Breast epithelium (tissue), 4 donors: ENCODE measurements around the gene ABHD2. TPM values are rescaled to one million over a fixed set of nuclear protein-coding genes. Genes with fewer than 3 reads are reported as not detected.
"Not testable (repeated sequence)": the region's sequence is repeated elsewhere in the genome, so short reads cannot be mapped to it uniquely, and the experiment has no call there.

Source experiments
- DNase-seq, 2 donors: peaks; one replicate each; pipeline ENCODE4 v3.0.0-alpha.2; 2019; ENCODE audit warnings: low spot score in 2 of 2
- H3K27ac ChIP-seq, 2 donors: fragments of 200-600 bp; sonication (generic) in 1 of 2; one replicate each; pipeline ENCODE4 v1.5.1; 2016 to 2019; ENCODE audit warnings: mild to moderate bottlenecking in 1 of 2
- H3K27me3 ChIP-seq, 2 donors: fragments of 200-600 bp; sonication (generic) in 1 of 2; one replicate each; pipeline versions ENCODE4 v1.5.1 to v1.6.0; 2017 to 2019; ENCODE audit warnings: control low read depth in 1 of 2, mild to moderate bottlenecking in 1 of 2
- H3K36me3 ChIP-seq: fragments of 200-600 bp; one replicate; pipeline ENCODE4 v1.5.1; 2019
- H3K4me1 ChIP-seq, 2 donors: fragments of 200-600 bp; sonication (generic); one replicate each; pipeline ENCODE4 v1.5.1; 2016 to 2019; ENCODE audit warnings: control low read depth in 1 of 2
- H3K4me3 ChIP-seq, 3 donors: fragments of 200-600 bp; sonication (generic); 1 replicate in 2 of 3; 2 replicates in 1 of 3; pipeline ENCODE4 v1.5.1; 2016 to 2019; ENCODE audit warnings: mild to moderate bottlenecking in 3 of 3, moderate library complexity in 2 of 3
- H3K9me3 ChIP-seq, 2 donors: fragments of 200-600 bp; sonication (generic) in 1 of 2; one replicate each; pipeline ENCODE4 v1.5.1; 2016 to 2019; ENCODE audit warnings: control low read depth in 1 of 2
- POLR2A ChIP-seq: fragments of 450-650 bp; IDR thresholded peaks from one replicate; pipeline ENCODE4 v1.6.1; 2016; ENCODE audit warnings: antibody characterized with exemption, mild to moderate bottlenecking, moderate library complexity
- POLR2AphosphoS5 ChIP-seq, 3 donors: sonication (generic); formaldehyde crosslinking; IDR thresholded peaks; one replicate each; pipeline ENCODE4 v1.6.1; 2017; ENCODE audit warnings: antibody characterized with exemption in 3 of 3
- intact Hi-C: fragments of 100-400 bp; cut with DNase I; formaldehyde crosslinking; loops from one replicate; pipeline ENCODE4 v1.15.1; 2023; ENCODE audit warnings: low total_unique reads
- total RNA-seq, 3 donors: library from RNA; depleted of rRNA; stranded (reverse); fragments of >200 nt; gene quantifications; one replicate each; pipeline ENCODE4 v1.1.0, GENCODE V29; 2016
- TF ChIP-seq, protein P1 (sequence below), 3 donors: fragments of 450-650 bp; IDR thresholded peaks; one replicate each; pipeline ENCODE4 v1.5.1; 2016 to 2017; ENCODE audit warnings: antibody characterized with exemption in 3 of 3, mild to moderate bottlenecking in 3 of 3, moderate library complexity in 3 of 3

ABHD2 gene
- total RNA-seq, 3 donors from 2014 or later = 76.7 to 91.2 (median 80.3) TPM

DNA sequence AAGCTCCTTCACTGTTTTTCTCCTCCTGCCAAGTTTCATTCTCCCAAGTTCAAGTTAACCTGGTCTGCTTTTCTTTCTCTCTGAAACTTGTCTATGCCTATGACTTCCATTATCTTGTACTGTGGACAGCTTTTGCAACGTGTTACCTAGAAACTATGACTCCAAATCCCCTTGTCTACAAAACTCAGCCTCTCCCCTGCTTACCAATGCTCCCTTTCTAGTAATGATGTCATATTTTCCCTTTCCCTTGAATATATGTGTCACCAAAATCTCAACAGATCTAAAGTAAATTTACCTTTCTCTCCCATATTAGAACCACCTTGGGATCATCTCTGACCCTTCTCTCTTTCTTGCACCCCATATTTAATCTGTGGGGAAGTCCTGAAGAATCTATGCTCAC lies 10.5 kb upstream of the ABHD2 start:
- Histone ChIP-seq H3K27me3 (no peaks in the 10 kb centered on the region), H3K4me3 (no peak overlapping the region), H3K4me1 (no peaks in the 10 kb centered on the region), H3K9me3 (no peaks in the 10 kb centered on the region), H3K36me3 (no peaks in the 10 kb centered on the region), H3K27ac (no peak overlapping the region)
- TF ChIP-seq, protein P1, sequence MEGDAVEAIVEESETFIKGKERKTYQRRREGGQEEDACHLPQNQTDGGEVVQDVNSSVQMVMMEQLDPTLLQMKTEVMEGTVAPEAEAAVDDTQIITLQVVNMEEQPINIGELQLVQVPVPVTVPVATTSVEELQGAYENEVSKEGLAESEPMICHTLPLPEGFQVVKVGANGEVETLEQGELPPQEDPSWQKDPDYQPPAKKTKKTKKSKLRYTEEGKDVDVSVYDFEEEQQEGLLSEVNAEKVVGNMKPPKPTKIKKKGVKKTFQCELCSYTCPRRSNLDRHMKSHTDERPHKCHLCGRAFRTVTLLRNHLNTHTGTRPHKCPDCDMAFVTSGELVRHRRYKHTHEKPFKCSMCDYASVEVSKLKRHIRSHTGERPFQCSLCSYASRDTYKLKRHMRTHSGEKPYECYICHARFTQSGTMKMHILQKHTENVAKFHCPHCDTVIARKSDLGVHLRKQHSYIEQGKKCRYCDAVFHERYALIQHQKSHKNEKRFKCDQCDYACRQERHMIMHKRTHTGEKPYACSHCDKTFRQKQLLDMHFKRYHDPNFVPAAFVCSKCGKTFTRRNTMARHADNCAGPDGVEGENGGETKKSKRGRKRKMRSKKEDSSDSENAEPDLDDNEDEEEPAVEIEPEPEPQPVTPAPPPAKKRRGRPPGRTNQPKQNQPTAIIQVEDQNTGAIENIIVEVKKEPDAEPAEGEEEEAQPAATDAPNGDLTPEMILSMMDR (IDR thresholded peaks at IDR 0.05) = no peak
- TF ChIP-seq POLR2AphosphoS5 (IDR thresholded peaks at IDR 0.05) = no peak
- no peak for TF ChIP-seq POLR2A
- intact Hi-C loops = no loop called here
- no peak for DNase-seq

DNA sequence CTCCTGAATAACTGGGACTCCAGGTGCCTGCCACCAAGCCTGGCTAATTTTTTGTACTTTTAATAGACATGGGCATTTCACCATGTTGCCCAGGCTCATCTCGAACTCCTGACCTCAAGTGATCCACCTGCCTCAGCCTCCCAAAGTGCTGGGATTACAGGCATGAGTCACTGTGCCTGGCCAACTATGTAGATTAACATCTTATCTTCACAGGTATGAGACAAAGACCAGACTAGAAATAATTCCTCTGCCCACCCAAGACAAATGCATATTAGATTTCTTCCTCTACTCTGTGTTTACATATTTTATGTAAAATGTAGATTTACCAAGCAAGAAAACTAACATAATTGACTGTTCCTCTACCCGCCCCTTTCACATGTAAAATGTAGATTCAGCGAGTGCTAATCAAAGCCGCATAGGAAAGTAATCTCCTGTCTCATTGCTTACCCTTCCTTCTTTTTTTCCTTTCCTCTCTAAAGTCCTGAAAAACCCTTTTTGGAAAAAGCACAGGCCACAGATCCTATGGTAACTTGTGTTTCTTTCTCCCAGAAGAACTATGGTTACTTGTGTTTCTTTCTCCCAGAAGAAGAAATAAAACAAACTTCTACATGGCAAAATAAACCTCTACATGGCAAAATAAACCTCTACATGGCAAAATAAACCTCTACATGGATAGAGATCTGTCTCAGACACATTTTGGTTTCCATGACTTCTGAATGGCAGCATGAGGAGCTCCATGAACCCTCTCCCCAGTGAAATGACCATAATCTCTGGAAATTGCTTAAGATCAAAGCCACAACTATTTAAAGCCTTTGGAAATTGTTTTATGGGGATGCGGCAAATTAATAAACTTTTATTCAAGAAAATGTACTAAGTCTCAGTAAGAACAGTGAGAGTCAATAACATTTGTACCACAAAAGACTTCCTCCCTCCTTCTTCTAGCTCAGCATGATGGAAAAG lies 9.1 kb upstream of the ABHD2 start:
- no peak overlapping the region for H3K4me3 ChIP-seq
- no peaks in the 10 kb centered on the region for H3K36me3 ChIP-seq
- no peaks in the 10 kb centered on the region for H3K27me3 ChIP-seq
- no peaks in the 10 kb centered on the region for H3K9me3 ChIP-seq
- H3K27ac ChIP-seq = no peak overlapping the region
- TF ChIP-seq, protein P1 (IDR thresholded peaks at IDR 0.05) = no peak
- TF ChIP-seq POLR2AphosphoS5 (IDR thresholded peaks at IDR 0.05) = no peak
- TF ChIP-seq POLR2A = no peak
- intact Hi-C loops = no loop called here
- DNase-seq = no peak
- H3K4me1 ChIP-seq = no peaks in the 10 kb centered on the region

DNA sequence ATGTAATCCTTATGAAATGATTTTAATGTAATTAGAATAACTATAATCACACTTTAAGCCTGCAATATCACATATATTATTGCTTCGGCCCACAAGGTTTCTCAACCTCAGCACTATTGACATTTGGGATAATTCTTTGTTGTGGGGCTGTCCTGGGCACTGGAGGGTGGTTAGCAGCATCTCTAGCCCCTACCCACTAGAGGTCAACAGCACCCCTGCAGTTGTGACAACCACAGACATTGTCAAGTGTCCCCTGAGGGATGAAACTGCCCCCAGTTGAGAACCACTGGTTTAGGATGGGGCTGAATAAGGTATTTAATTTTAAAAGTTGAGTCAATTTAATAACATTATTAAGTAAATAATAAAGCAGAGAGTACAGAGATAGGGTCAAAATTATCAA lies 6.4 kb upstream of the ABHD2 start:
- TF ChIP-seq POLR2A = no peak
- no peak for TF ChIP-seq POLR2AphosphoS5 (IDR thresholded peaks at IDR 0.05)
- TF ChIP-seq, protein P1 (IDR thresholded peaks at IDR 0.05) = no peak
- intact Hi-C loops = no loop called here
- no peak overlapping the region for H3K27ac ChIP-seq
- no peaks in the 10 kb centered on the region for H3K9me3 ChIP-seq
- no peak overlapping the region for H3K4me3 ChIP-seq
- no peaks in the 10 kb centered on the region for H3K27me3 ChIP-seq
- H3K4me1 ChIP-seq = no peaks in the 10 kb centered on the region
- no peak for DNase-seq
- H3K36me3 ChIP-seq = no peaks in the 10 kb centered on the region

DNA sequence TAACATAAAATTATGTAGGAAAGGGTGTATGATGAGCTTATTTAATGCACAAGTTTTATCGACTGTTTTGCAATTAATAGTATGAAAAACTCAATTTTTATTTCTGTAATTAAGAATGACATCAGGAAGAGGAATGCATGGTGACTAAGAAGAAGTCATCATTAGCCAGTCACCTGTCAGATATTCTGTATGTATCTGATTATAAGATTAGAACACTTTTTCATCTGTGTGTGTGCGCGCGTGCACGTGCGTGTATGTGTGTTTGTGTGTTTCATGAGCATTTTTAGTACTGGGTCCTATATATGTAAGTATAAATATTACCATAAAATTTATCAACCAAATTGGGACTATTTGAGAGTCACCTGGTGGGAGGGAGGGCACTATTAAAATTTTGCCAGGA lies 5.0 kb upstream of the ABHD2 start:
- Histone ChIP-seq H3K27me3 (no peaks in the 10 kb centered on the region), H3K9me3 (no peaks in the 10 kb centered on the region), H3K4me1 (no peaks in the 10 kb centered on the region), H3K27ac (no peak overlapping the region), H3K36me3 (no peaks in the 10 kb centered on the region), H3K4me3 (no peak overlapping the region)
- intact Hi-C loops = loop anchor here (1.0 kb wide), 1 partner anchor 20 kb away; no protein-coding TSS in a partner anchor
- TF ChIP-seq, protein P1 (IDR thresholded peaks at IDR 0.05) = no peak
- no peak for TF ChIP-seq POLR2AphosphoS5 (IDR thresholded peaks at IDR 0.05)
- no peak for TF ChIP-seq POLR2A
- no peak for DNase-seq

- TF ChIP-seq POLR2AphosphoS5 (IDR thresholded peaks at IDR 0.05) (no peak), POLR2A (no peak)
- TF ChIP-seq, protein P1 (IDR thresholded peaks at IDR 0.05) = no peak
- Histone ChIP-seq H3K4me1 (peaks cover 0 to 3% of the 10 kb centered on the region in 2 donors), H3K4me3 (no peak overlapping the region), H3K27me3 (no peaks in the 10 kb centered on the region), H3K9me3 (no peaks in the 10 kb centered on the region), H3K36me3 (no peaks in the 10 kb centered on the region), H3K27ac (no peak overlapping the region)
- intact Hi-C loops = no loop called here
- DNase-seq = no peak
Observed at GRCh38 chr15:89085289-89085926, 2.8 kb upstream of the ABHD2 start.

DNA sequence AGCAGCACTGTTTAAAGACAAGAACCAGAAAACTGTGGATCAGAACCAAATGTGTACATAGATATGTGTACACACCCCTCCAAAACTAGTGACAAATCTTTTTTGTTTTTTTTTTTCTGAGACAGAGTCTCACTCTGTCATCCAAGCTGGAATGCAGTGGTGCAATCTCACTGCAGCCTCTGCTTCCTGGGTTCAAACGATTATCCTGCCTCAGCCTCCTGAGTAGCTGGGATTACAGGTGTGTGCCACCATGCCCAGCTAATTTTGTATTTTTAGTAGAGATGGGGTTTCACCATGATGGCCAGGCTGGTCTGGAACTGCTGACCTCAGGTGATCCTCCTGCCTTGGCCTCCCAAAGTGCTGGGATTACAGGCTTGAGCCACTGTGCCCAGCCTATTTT lies 2.3 kb upstream of the ABHD2 start:
- H3K27me3 ChIP-seq, H3K4me3 ChIP-seq, H3K36me3 ChIP-seq, H3K4me1 ChIP-seq, H3K27ac ChIP-seq, DNase-seq, intact Hi-C loops, H3K9me3 ChIP-seq: not testable (repeated sequence)

- H3K36me3 ChIP-seq, intact Hi-C loops, H3K27me3 ChIP-seq, H3K9me3 ChIP-seq, DNase-seq, H3K4me1 ChIP-seq, H3K27ac ChIP-seq, H3K4me3 ChIP-seq: not testable (repeated sequence)
Observed at GRCh38 chr15:89086390-89086789, 1.9 kb upstream of the ABHD2 start.
